H1 (cell line): ENCODE measurements around the gene CAMTA1. TPM values are rescaled to one million over a fixed set of nuclear protein-coding genes. Genes with fewer than 3 reads are reported as not detected.

ENCODE experiments used
- CHD7 ChIP-seq: fragments of 300-600 bp; sonication (generic); IDR thresholded peaks from 2 replicates; pipeline ENCODE4 v1.7.1; 2012; ENCODE audit warnings: low read length, moderate library complexity, mild to moderate bottlenecking, inconsistent platforms; ENCODE audit not compliant: insufficient replicate concordance
- HDAC2 ChIP-seq, 2 experiments: fragments of 300-600 bp in 1 of 2; sonication (generic) in 1 of 2; IDR thresholded peaks; 2 replicates each; pipeline ENCODE4 v1.6.1; 2011 to 2012; ENCODE audit warnings: low read depth in 2 of 2, low read length in 2 of 2, mild to moderate bottlenecking in 2 of 2, moderate library complexity in 2 of 2, borderline replicate concordance in 1 of 2, inconsistent platforms in 1 of 2
- POLR2AphosphoS5 ChIP-seq: IDR thresholded peaks from 2 replicates; pipeline ENCODE4 v1.6.1; 2011; ENCODE audit warnings: low read depth, low read length
- TAF1 ChIP-seq: IDR thresholded peaks from 2 replicates; pipeline ENCODE4 v1.6.1; 2011; ENCODE audit warnings: mild to moderate bottlenecking, low read depth, low read length
- polyA plus RNA-seq, 7 experiments: library from polyadenylated mRNA; depleted of rRNA in 3 of 7; stranded (reverse) in 5 of 7; unstranded in 2 of 7; fragments of >200 nt in 5 of 7; fragments of 200-250 nt in 2 of 7; gene quantifications; 1 replicate in 5 of 7; 2 replicates in 1 of 7; 4 replicates in 1 of 7; pipeline versions ENCODE4 v1.2.1 to v1.2.3, GENCODE V29; 2011 to 2013; ENCODE audit warnings: missing spikeins in 2 of 7, mixed read lengths in 2 of 7
- total RNA-seq: library from RNA; stranded (reverse); fragmentation: NEBNext Ultra II Directional; extraction: Animal tissue kit (Norgen Biotek cat#: 25700); gene quantifications from 2 replicates; pipeline ENCODE4 v1.2.1, GENCODE V29; 2021

Gene CAMTA1
- total and polyA plus RNA-seq, 2 of the 8 experiments (the other 6 are each of a cell fraction or from before 2014, with no cell fraction given), result 65.0 to 119 TPM

GRCh38 chr1:6971699-6972098, 186.4 kb downstream of the CAMTA1 start (continued):
- TF ChIP-seq CHD7, result no peak
- no peak for TF ChIP-seq HDAC2 (IDR thresholded peaks at IDR 0.05; ENCODE audit: borderline replicate concordance in 1 of 2, low read depth in 2 of 2, low read length in 2 of 2)
- TF ChIP-seq TAF1, result no peak
- TF ChIP-seq POLR2AphosphoS5, result no peak
- TF ChIP-seq, all 59 proteins: peak for 0
